BLaER1 (cell line): ENCODE data around the gene DNAJB12.

Experiments
- H3K27ac ChIP-seq: shearing (Covaris generic); formaldehyde crosslinking; 2 replicates; pipeline ENCODE4 v1.8.1; 2022
- H3K27me3 ChIP-seq: shearing (Covaris generic); formaldehyde crosslinking; 2 replicates; pipeline ENCODE4 v1.8.1; 2022
- H3K36me3 ChIP-seq: shearing (Covaris generic); formaldehyde crosslinking; 2 replicates; pipeline ENCODE4 v1.8.1; 2022
- H3K4me1 ChIP-seq: shearing (Covaris generic); formaldehyde crosslinking; 2 replicates; pipeline ENCODE4 v1.8.1; 2022
- H3K4me2 ChIP-seq: shearing (Covaris generic); formaldehyde crosslinking; 2 replicates; pipeline ENCODE4 v1.8.1; 2022
- H3K4me3 ChIP-seq: shearing (Covaris generic); formaldehyde crosslinking; 2 replicates; pipeline ENCODE4 v1.8.1; 2022
- H3K9ac ChIP-seq: shearing (Covaris generic); formaldehyde crosslinking; 2 replicates; pipeline ENCODE4 v1.8.1; 2022
- H3K9me3 ChIP-seq: shearing (Covaris generic); formaldehyde crosslinking; 2 replicates; pipeline ENCODE4 v1.8.1; 2022
- H4K20me1 ChIP-seq: shearing (Covaris generic); formaldehyde crosslinking; 2 replicates; pipeline ENCODE4 v1.8.1; 2022
- Cebpa-rat ChIP-seq: shearing (Covaris generic); IDR thresholded peaks from 2 replicates; pipeline ENCODE4 v1.8.1; 2022

Gene DNAJB12

GRCh38 chr10:72295330-72295910, 59.3 kb downstream of the DNAJB12 start:
- no peaks in the 10 kb centered on the region for H3K27me3 ChIP-seq
- H3K9ac ChIP-seq: no peak overlapping the region
- H4K20me1 ChIP-seq: no peaks in the 10 kb centered on the region
- peaks cover 2% of the 10 kb centered on the region for H3K9me3 ChIP-seq
- no peaks in the 10 kb centered on the region for H3K36me3 ChIP-seq
- 0 out of 2 replicates have a peak overlapping the region, but pooled peaks have one; percentile 2 for H3K4me3 ChIP-seq
- H3K27ac ChIP-seq: peak overlapping the region; percentile 94
- H3K4me1 ChIP-seq: peaks cover 83% of the 10 kb centered on the region
- peak overlapping the region; percentile 87 for H3K4me2 ChIP-seq
- no peak for TF ChIP-seq Cebpa-rat

GRCh38 chr10:72292223-72292691, 62.5 kb downstream of the DNAJB12 start:
- no peaks in the 10 kb centered on the region for H4K20me1 ChIP-seq
- H3K4me3 ChIP-seq: no peak overlapping the region
- no peaks in the 10 kb centered on the region for H3K27me3 ChIP-seq
- H3K36me3 ChIP-seq: no peaks in the 10 kb centered on the region
- TF ChIP-seq Cebpa-rat: no peak
- peaks cover 77% of the 10 kb centered on the region for H3K4me1 ChIP-seq
- H3K27ac ChIP-seq: peak overlapping the region; percentile 38; the same call in 1 of the 2 replicates
- no peaks in the 10 kb centered on the region for H3K9me3 ChIP-seq
- H3K9ac ChIP-seq: no peak overlapping the region
- no peak overlapping the region for H3K4me2 ChIP-seq

GRCh38 chr10:72291019-72291532, 63.6 kb downstream of the DNAJB12 start:
- Histone ChIP-seq H3K27ac (peak overlapping the region; percentile 49), H3K4me2 (peak overlapping the region; percentile 30; the same call in 1 of the 2 replicates), H3K27me3 (no peaks in the 10 kb centered on the region)

GRCh38 chr10:72285972-72286521, 68.7 kb downstream of the DNAJB12 start:
- peak overlapping the region; percentile 80 for H3K4me2 ChIP-seq
- peaks cover 73% of the 10 kb centered on the region for H3K4me1 ChIP-seq
- H3K27ac ChIP-seq: peak overlapping the region; percentile 78
- no peaks in the 10 kb centered on the region for H3K27me3 ChIP-seq
- no peaks in the 10 kb centered on the region for H4K20me1 ChIP-seq
- peak overlapping the region; percentile 56 for H3K9ac ChIP-seq
- no peaks in the 10 kb centered on the region for H3K9me3 ChIP-seq
- no peaks in the 10 kb centered on the region for H3K36me3 ChIP-seq
- H3K4me3 ChIP-seq: peak overlapping the region; percentile 32; the same call in 1 of the 2 replicates
- TF ChIP-seq Cebpa-rat: no peak

More at GRCh38 chr10:72291019-72291532, 63.6 kb downstream of the DNAJB12 start:
- Histone ChIP-seq H3K9ac (no peak overlapping the region), H3K4me3 (no peak overlapping the region), H3K4me1 (peaks cover 79% of the 10 kb centered on the region), H3K36me3 (no peaks in the 10 kb centered on the region), H3K9me3 (no peaks in the 10 kb centered on the region), H4K20me1 (no peaks in the 10 kb centered on the region)
- TF ChIP-seq Cebpa-rat: no peak

- Histone ChIP-seq H3K36me3 (no peaks in the 10 kb centered on the region), H4K20me1 (no peaks in the 10 kb centered on the region), H3K9ac (no peak overlapping the region), H3K4me1 (peaks cover 82% of the 10 kb centered on the region), H3K27me3 (no peaks in the 10 kb centered on the region), H3K9me3 (no peaks in the 10 kb centered on the region), H3K4me2 (no peak overlapping the region), H3K27ac (no peak overlapping the region), H3K4me3 (no peak overlapping the region)
- TF ChIP-seq Cebpa-rat: no peak
Observed at GRCh38 chr10:72283131-72283530, 71.6 kb downstream of the DNAJB12 start.
